Uterus (tissue), 2 donors: ENCODE data around the gene SBF2.
"Not testable (repeated sequence)": the region's sequence is repeated elsewhere in the genome, so short reads cannot be mapped to it uniquely, and the experiment has no call there.

ENCODE experiments used
- CTCF ChIP-seq, 4 experiments: fragments of 200-600 bp in 2 of 4; fragments of 450-650 bp in 2 of 4; sonication (generic) in 2 of 4; IDR thresholded peaks; one replicate each; pipeline ENCODE4 v1.5.1; 2016 to 2019; ENCODE audit warnings: antibody characterized with exemption in 4 of 4, mild to moderate bottlenecking in 2 of 4, moderate library complexity in 1 of 4
- POLR2A ChIP-seq, 2 donors: fragments of 450-650 bp; IDR thresholded peaks; one replicate each; pipeline ENCODE4 v1.6.1; 2016; ENCODE audit warnings: antibody characterized with exemption in 2 of 2, mild to moderate bottlenecking in 1 of 2, moderate library complexity in 1 of 2

GRCh38 chr11:10129184-10129583 is 164.8 kb downstream of the SBF2 start:
- not testable (repeated sequence) for TF ChIP-seq CTCF, POLR2A (IDR thresholded peaks at IDR 0.05)
